Fibroblast of lung (primary cell): ENCODE data around the gene CLASP2. TPM values are rescaled to one million over a fixed set of nuclear protein-coding genes. Genes with fewer than 3 reads are reported as not detected.
A peak's percentile ranks its signal among the peaks of the same experiment; 100 is the strongest.

Experiments used
- DNase-seq, 2 donors: peaks; one replicate each; pipeline versions ENCODE4 v3.0.0 to v3.0.0-alpha.2; 2010; ENCODE audit warnings: low read depth in 2 of 2
- H2AFZ ChIP-seq: 2 replicates; pipeline ENCODE4 v1.5.1; 2012; ENCODE audit warnings: low read length, control low read depth, inconsistent platforms
- H3K27ac ChIP-seq: 2 replicates; pipeline ENCODE4 v1.5.1; 2011; ENCODE audit warnings: low read length, control low read depth; ENCODE audit not compliant: insufficient read depth
- H3K27me3 ChIP-seq: 2 replicates; pipeline ENCODE4 v1.5.1; 2011; ENCODE audit warnings: mild to moderate bottlenecking, low read length; ENCODE audit not compliant: control insufficient read depth, insufficient read depth
- H3K36me3 ChIP-seq: 2 replicates; pipeline ENCODE4 v1.5.1; 2011; ENCODE audit warnings: low read length; ENCODE audit not compliant: control insufficient read depth, insufficient read depth
- H3K4me1 ChIP-seq: 2 replicates; pipeline ENCODE4 v1.5.1; 2011; ENCODE audit warnings: low read length; ENCODE audit not compliant: control insufficient read depth, insufficient read depth; ENCODE audit errors: extremely low read depth
- H3K4me2 ChIP-seq: 2 replicates; pipeline ENCODE4 v1.5.1; 2011; ENCODE audit warnings: low read length, control low read depth; ENCODE audit not compliant: insufficient read depth; ENCODE audit errors: extremely low read depth
- H3K4me3 ChIP-seq, 4 experiments: fragments of 200-600 bp in 1 of 4; sonication (generic) in 1 of 4; replicated peaks in 1 of 4; 2 replicates each; pipeline ENCODE4 v1.5.1; 2011 to 2016; ENCODE audit warnings: low read length in 4 of 4, low read depth in 3 of 4, mild to moderate bottlenecking in 3 of 4, control low read depth in 2 of 4, inconsistent platforms in 1 of 4, mixed read lengths in 1 of 4; ENCODE audit not compliant: insufficient read depth in 1 of 4; ENCODE audit errors: control extremely low read depth in 1 of 4
- H3K79me2 ChIP-seq: 2 replicates; pipeline ENCODE4 v1.5.1; 2012; ENCODE audit warnings: mild to moderate bottlenecking, low read length, inconsistent platforms; ENCODE audit not compliant: control insufficient read depth, insufficient read depth
- H3K9ac ChIP-seq: 2 replicates; pipeline ENCODE4 v1.5.1; 2011; ENCODE audit warnings: mild to moderate bottlenecking, low read length, control low read depth; ENCODE audit not compliant: insufficient read depth
- H3K9me3 ChIP-seq: 2 replicates; pipeline ENCODE4 v1.5.1; 2012; ENCODE audit warnings: low read depth, low read length; ENCODE audit not compliant: control insufficient read depth, insufficient read depth
- H4K20me1 ChIP-seq: 2 replicates; pipeline ENCODE4 v1.5.1; 2011; ENCODE audit warnings: low read length; ENCODE audit not compliant: control insufficient read depth, insufficient read depth; ENCODE audit errors: extremely low read depth
- CTCF ChIP-seq, 2 donors: IDR thresholded peaks in 1 of 2; conservative IDR thresholded peaks in 1 of 2; 1 replicate in 1 of 2; 2 replicates in 1 of 2; pipeline ENCODE4 v1.5.1; 2011 to 2012; ENCODE audit warnings: low read length in 2 of 2, control low read depth in 1 of 2, inconsistent platforms in 1 of 2, low read depth in 1 of 2, mild to moderate bottlenecking in 1 of 2
- EZH2 ChIP-seq: IDR thresholded peaks from 2 replicates; pipeline ENCODE4 v1.5.1; 2012; ENCODE audit warnings: low read length, control low read depth, mild to moderate bottlenecking; ENCODE audit errors: missing control alignments
- polyA plus RNA-seq, 2 donors: library from polyadenylated mRNA; depleted of rRNA in 1 of 2; stranded (reverse) in 1 of 2; unstranded in 1 of 2; fragments of >200 nt; gene quantifications; 2 replicates each; pipeline ENCODE4 v1.2.1, GENCODE V29; 2011 to 2012; ENCODE audit warnings: missing spikeins in 1 of 2
- total RNA-seq: library from RNA; depleted of rRNA; stranded (reverse); fragments of >200 nt; gene quantifications from 2 replicates; pipeline ENCODE4 v1.2.1, GENCODE V29; 2014

The CLASP2 gene
- total and polyA plus RNA-seq, 2 donors (not counting 1 experiment from before 2014, with no cell fraction given), result 31.8 to 62.6 TPM

- Histone ChIP-seq H3K4me1 (no peaks in the 10 kb centered on the region), H3K9ac (no peak overlapping the region), H3K27me3 (no peaks in the 10 kb centered on the region), H3K36me3 (no peaks in the 10 kb centered on the region), H3K4me2 (no peak overlapping the region), H3K79me2 (no peaks in the 10 kb centered on the region), H3K9me3 (no peaks in the 10 kb centered on the region), H4K20me1 (no peaks in the 10 kb centered on the region), H2AFZ (no peak overlapping the region), H3K27ac (no peak overlapping the region), H3K4me3 (no peak overlapping the region)
- DNase-seq, result no peak
- TF ChIP-seq CTCF (conservative IDR thresholded peaks at IDR 0.05 in 1 of 2, IDR thresholded peaks at IDR 0.05 in 1 of 2; ENCODE audit: low read depth in 1 of 2, low read length in 2 of 2) (no peak), EZH2 (no peak)
Measured at GRCh38 chr3:33690341-33690740, 27.7 kb downstream of the CLASP2 start.

DNA sequence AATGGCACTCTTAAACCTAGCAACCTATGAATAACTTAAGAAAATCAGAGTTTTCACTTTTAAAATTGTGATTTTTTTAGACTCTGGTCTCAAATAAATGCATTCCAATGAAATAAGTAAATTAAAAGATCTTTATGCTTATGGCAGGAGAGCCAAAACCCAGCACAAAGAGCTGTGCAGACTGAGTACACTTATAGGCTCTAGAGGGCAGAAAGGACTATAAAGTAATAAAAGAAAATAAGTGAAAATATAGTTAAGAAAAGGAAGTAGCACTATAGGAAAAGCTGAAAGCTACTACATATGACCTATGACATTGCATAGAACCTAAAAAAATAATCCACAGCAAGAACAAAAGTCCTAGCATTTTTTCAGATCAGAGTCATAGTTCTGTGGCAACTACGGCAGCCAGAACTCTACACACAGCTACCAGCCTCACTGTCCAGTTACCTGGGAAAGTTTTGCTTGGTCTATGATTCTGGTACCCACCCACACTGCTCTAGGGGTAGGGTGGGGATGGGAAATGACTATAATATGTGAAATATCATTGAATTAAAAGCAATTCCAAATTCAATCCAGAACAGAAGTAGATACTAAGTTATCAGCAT is 30.5 kb downstream of the CLASP2 start:
- H3K36me3 ChIP-seq, result no peaks in the 10 kb centered on the region
- no peaks in the 10 kb centered on the region for H3K9me3 ChIP-seq
- H3K4me1 ChIP-seq, result no peaks in the 10 kb centered on the region
- no peak overlapping the region for H3K27ac ChIP-seq
- no peaks in the 10 kb centered on the region for H3K27me3 ChIP-seq
- H4K20me1 ChIP-seq, result no peaks in the 10 kb centered on the region
- H2AFZ ChIP-seq, result no peak overlapping the region
- DNase-seq, result peak; percentile 49 to 72
- no peak overlapping the region for H3K4me3 ChIP-seq
- H3K4me2 ChIP-seq, result peak overlapping the region; percentile 45
- no peak overlapping the region for H3K9ac ChIP-seq
- no peaks in the 10 kb centered on the region for H3K79me2 ChIP-seq
- no peak for TF ChIP-seq CTCF (conservative IDR thresholded peaks at IDR 0.05 in 1 of 2, IDR thresholded peaks at IDR 0.05 in 1 of 2; ENCODE audit: low read depth in 1 of 2, low read length in 2 of 2)
- no peak for TF ChIP-seq EZH2

DNA sequence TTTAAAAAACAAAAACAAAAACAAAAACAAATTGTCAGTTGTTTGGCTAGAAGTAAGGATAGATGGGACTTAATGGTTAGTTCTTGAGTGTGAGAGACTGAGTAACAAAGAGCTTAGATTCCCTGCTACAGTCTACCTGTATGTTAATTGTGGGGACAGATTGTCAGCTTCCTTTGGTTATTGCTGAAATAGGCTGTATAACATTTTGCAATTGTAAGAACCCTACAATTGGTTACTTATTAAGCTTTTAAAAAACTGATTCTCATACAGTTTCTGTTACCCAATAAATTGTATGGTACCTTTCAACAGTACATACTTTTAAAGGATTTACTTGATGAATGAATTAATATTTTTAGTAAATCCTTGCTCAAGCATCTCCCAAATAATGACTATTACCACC is 35.3 kb downstream of the CLASP2 start:
- no peaks in the 10 kb centered on the region for H3K27me3 ChIP-seq
- no peaks in the 10 kb centered on the region for H3K4me1 ChIP-seq
- H3K9ac ChIP-seq, result no peak overlapping the region
- no peaks in the 10 kb centered on the region for H3K9me3 ChIP-seq
- H3K36me3 ChIP-seq, result no peaks in the 10 kb centered on the region
- no peaks in the 10 kb centered on the region for H3K79me2 ChIP-seq
- no peak overlapping the region for H3K4me2 ChIP-seq
- H3K4me3 ChIP-seq, result no peak overlapping the region
- no peak overlapping the region for H3K27ac ChIP-seq
- no peaks in the 10 kb centered on the region for H4K20me1 ChIP-seq
- TF ChIP-seq EZH2 (no peak), CTCF (conservative IDR thresholded peaks at IDR 0.05 in 1 of 2, IDR thresholded peaks at IDR 0.05 in 1 of 2; ENCODE audit: low read depth in 1 of 2, low read length in 2 of 2) (no peak)
- no peak overlapping the region for H2AFZ ChIP-seq
- DNase-seq, result no peak
